NCI-H1048 (cell line): ENCODE data around the gene EPC1.
"Not testable (repeated sequence)": the region's sequence is repeated elsewhere in the genome, so short reads cannot be mapped to it uniquely, and the experiment has no call there.

Experiments used
- DNase-seq: peaks from one replicate; lab custom pipeline; 2025; lab: John Stamatoyannopoulos, UW

Gene EPC1

GRCh38 chr10:32279795-32280194, 67.2 kb downstream of the EPC1 start:
- DNase-seq: no peak

GRCh38 chr10:32273336-32273735, 73.6 kb downstream of the EPC1 start:
- DNase-seq: no peak

DNA sequence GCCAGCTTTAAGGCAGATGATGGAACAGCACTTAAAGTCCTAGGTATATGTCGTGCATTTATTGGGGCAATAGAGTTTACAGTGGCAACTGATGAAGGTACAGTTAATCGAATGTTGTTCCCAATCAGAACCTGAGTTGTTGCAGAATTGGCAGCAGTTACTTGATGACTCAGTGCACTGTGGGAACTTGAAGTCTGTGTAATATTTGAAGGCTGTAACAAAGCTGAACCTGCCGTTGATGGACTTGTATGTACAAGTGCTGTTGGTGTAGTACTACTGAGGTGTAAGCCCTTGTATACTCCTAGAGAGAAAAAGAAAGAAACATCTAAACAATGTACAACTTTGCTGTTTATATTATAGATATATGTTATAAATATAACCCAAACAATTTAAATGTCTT, 75.3 kb downstream of the EPC1 start:
- DNase-seq: no peak

GRCh38 chr10:32269343-32270100, 77.4 kb downstream of the EPC1 start:
- DNase-seq: no peak

DNA sequence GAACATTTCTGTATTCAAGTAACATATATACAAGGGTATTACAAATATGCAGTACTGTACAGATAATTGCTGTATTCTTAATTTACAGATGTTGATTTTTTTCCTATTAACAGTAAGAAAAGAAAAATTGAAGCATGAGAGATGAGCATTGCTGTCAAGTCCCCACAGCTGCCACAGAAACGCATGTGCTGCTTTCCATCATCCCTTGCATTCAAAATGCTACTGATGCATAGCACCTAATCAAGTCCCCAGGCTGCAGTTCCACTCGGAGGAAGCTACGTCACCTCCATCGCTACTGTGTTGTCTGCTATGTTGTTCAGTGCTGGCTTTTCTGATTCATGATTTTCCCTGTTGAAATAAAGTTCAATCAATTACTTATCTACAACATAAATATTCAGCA, 78.2 kb downstream of the EPC1 start:
- no peak for DNase-seq

DNA sequence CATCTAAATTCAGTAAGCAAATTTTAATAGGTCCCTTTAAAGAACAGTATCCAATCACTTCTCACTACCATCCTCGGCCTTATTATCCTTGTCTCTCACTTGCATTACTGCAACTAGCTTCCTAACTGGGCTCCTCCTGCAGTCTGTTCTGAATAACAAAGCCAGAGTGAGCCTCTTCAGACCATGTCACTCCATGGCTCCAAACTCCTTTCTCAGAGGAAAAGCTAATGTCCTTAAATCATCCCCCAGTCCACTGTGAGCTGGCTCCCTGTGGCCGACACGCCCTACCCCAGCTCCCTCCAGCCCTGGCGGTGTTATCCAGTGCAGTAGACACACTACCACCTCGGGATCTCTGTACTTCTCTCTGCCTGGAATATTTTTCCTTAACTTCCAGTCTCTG, 80.0 kb downstream of the EPC1 start:
- DNase-seq: no peak

- DNase-seq: no peak
These were observed 80.4 kb downstream of the EPC1 start for GRCh38 chr10:32266566-32266965.

DNA sequence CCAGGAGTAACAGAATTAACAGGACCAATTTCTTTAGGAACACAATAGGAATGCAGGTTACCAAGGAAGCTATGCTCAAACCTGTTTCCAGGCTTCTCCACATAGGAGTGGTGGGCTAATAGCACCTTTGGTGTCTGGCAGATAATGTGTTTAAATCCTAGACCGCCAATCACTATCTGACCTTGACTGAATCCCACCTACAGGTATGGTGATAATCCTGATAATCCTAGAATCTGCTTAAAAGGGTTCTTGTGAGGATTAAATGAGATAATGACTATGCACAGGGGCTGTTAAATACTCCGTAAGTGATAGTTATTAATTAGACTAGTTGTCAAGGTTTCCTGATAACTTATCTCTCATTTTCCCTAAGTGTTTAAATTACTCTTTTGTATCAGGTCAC, 81.2 kb downstream of the EPC1 start:
- DNase-seq: no peak

GRCh38 chr10:32263300-32263699, 83.7 kb downstream of the EPC1 start:
- no peak for DNase-seq

- DNase-seq: no peak
These were observed 87.4 kb downstream of the EPC1 start for GRCh38 chr10:32259551-32259950.

- DNase-seq: no peak
These were observed 90.1 kb downstream of the EPC1 start for GRCh38 chr10:32256613-32257437.

DNA sequence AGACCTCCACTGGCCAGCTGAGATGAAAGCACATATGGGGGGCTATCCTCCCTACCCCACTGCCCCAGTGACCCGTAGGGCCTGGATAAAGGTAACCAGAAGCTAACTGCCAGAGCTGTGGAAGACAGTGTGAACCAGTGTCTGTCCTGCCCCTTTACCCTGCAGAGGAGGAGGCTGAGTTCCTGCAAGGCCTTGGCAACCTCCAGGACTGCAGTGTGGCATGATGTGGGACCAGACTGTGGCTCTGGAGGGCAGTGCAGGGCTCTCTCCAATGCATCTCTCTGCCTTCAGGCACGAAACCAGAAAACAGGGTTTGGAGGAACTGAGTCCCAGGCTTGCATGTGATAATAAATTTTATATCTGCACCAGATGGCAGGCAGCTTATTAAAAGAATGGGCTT, 93.1 kb downstream of the EPC1 start:
- no peak for DNase-seq

DNA sequence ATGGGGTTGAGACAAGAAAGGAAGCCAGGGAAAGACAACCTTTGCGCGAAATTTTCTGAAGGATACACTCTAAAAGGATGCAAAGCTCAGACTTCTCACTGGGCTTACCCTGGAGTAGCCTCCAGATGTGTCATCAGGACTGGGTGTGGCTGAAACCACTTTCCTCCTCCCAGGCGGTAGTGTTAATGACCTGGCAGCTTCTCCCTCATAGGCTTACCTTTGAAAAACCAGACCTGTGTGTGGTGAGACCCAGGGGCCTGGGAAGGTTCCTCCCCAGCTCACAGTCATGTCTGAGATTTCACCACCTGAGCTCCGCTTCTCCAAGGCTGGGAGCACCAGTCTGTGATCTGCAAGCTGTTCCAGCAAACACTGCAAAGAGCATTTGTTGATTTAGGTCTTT, 93.7 kb downstream of the EPC1 start:
- DNase-seq: no peak

DNA sequence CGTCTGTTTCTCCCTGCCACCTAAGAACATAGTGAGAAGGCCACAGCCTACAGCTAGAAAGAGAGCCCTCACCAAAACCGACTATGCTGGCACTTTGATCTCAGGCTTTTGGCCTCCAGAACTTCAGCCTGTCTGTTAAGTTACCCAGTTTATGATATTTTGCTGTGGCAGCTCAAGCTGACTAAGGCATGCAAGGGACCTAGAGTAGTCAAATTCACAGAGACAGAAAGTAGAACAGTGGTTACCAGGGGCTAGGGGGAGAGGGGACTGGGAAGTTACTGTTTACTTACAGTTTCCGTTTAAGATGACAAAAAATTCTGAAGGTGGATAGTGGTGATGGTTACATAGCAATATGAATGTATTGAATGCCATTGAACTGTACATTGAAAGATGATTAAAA, 96.5 kb downstream of the EPC1 start:
- DNase-seq: not testable (repeated sequence)

- no peak for DNase-seq
These were observed 100.3 kb downstream of the EPC1 start for GRCh38 chr10:32246685-32247084.

- no peak for DNase-seq
These were observed 101.2 kb downstream of the EPC1 start for GRCh38 chr10:32245760-32246159.

GRCh38 chr10:32244421-32245207, 102.3 kb downstream of the EPC1 start:
- no peak for DNase-seq

DNA sequence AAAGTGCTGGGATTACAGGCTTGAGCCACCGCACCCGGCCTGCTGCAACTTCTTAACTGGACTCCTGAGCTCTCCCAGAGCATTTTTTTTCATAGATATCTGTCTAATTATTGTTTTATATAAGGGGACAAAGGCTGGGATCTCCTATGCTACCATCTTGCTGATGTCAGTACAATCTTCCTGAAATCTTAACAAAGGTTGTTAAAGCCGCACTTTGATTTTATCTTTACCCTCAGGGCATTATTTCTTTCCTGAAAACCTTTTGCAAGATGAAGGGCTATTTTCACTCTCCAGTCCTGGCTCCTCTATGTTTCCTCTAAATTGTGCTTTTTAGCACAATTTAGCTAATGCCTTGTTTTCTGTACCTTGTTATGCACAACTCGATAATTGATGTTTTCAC, 102.9 kb downstream of the EPC1 start:
- DNase-seq: no peak

- no peak for DNase-seq
These were observed 105.0 kb downstream of the EPC1 start for GRCh38 chr10:32241946-32242345.

DNA sequence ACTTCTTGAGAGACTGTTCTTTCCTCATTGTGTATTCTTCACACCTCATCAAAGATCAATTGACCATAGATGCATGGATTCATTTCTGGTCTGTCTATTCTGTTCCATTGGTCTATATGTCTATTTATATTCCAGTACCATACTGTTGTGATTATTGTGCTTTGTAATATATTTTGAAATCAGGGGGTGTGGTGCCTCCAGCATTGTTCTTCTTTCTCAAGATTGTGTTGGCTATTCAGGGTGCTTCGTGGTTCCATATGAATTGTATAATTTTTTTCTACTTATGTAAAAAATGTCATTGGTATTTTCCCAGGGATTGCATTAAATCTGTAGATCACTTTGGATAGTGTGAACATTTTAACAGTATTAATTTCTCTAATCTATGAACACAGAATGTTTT, 106.5 kb downstream of the EPC1 start:
- DNase-seq: no peak

DNA sequence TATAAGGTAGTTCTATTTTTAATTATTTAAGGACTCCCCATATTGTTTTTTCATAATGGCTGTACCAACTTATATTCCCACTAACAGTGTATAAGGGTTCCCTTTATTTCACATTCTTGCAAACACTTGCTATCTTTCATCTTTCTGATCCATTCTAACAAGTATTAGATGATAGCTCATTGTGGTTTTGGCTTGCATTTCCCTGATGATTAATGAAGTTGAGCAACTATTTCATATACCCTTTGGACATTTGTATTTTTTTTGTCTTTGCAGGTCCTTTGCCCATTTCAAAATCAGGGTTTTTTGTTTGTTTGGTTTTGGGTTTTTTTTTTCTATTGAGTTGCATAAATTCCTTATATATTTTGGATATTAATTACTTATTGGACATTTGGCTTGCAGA, 107.2 kb downstream of the EPC1 start:
- no peak for DNase-seq

GRCh38 chr10:32237644-32238345, 109.2 kb downstream of the EPC1 start:
- no peak for DNase-seq
